GM21529 (cell line): ENCODE data around the gene NOP10.
"Not testable (repeated sequence)": the region's sequence is repeated elsewhere in the genome, so short reads cannot be mapped to it uniquely, and the experiment has no call there.

ENCODE experiments used
- ATAC-seq: cut with Tn5 transposase; IDR thresholded peaks from one replicate; pipeline ENCODE4 v1.9.1; 2021; ENCODE audit not compliant: unreplicated experiment

The NOP10 gene

GRCh38 chr15:34342737-34343575 is at the start of gene NOP10, which contains the start of gene NUTM1:
Gene NOP10, minus strand, starts transcription at chr15:34343136. Its CDS starts 63 bp downstream, at chr15:34343073.
Gene NUTM1, plus strand, starts transcription at chr15:34343315. Its CDS starts 382 bp downstream, at chr15:34343697.
- ATAC-seq = peak; percentile 90

- not testable (repeated sequence) for ATAC-seq
These were observed 46.7 kb upstream of the NOP10 start for GRCh38 chr15:34389594-34390086.

GRCh38 chr15:34381829-34382521 is 39.0 kb upstream of the NOP10 start:
- ATAC-seq = not testable (repeated sequence)

GRCh38 chr15:34380491-34380890 is 37.6 kb upstream of the NOP10 start:
- not testable (repeated sequence) for ATAC-seq

GRCh38 chr15:34376856-34377255 is 33.9 kb upstream of the NOP10 start:
- no peak for ATAC-seq

- not testable (repeated sequence) for ATAC-seq
These were observed 32.6 kb upstream of the NOP10 start for GRCh38 chr15:34375541-34375940.

- no peak for ATAC-seq
These were observed 31.9 kb upstream of the NOP10 start for GRCh38 chr15:34374816-34375215.

GRCh38 chr15:34373951-34374350 is 31.0 kb upstream of the NOP10 start:
- ATAC-seq = no peak

GRCh38 chr15:34370643-34371042 is 27.7 kb upstream of the NOP10 start:
- ATAC-seq = no peak

GRCh38 chr15:34370129-34370528 is 27.2 kb upstream of the NOP10 start:
- no peak for ATAC-seq

- peak; percentile 65 for ATAC-seq
These were observed 24.5 kb upstream of the NOP10 start, which contains the start of gene LPCAT4 for GRCh38 chr15:34367101-34368081. Gene LPCAT4, minus strand, starts transcription at chr15:34367196. Its CDS starts 96 bp downstream, at chr15:34367100.

GRCh38 chr15:34366271-34367065 is 23.5 kb upstream of the NOP10 start:
- ATAC-seq = no peak

GRCh38 chr15:34365836-34366235 is 22.9 kb upstream of the NOP10 start:
- no peak for ATAC-seq

- ATAC-seq = no peak
These were observed 22.3 kb upstream of the NOP10 start for GRCh38 chr15:34365091-34365825.

GRCh38 chr15:34364041-34364440 is 21.1 kb upstream of the NOP10 start:
- ATAC-seq = no peak

- ATAC-seq = no peak
These were observed 19.3 kb upstream of the NOP10 start for GRCh38 chr15:34362047-34362773.

GRCh38 chr15:34361278-34361677 is 18.3 kb upstream of the NOP10 start:
- no peak for ATAC-seq

- no peak for ATAC-seq
These were observed 17.4 kb upstream of the NOP10 start for GRCh38 chr15:34360298-34360697.
